HG02571 (cell line): Measurements from ENCODE around the gene SELENOF.

Experiments
- ATAC-seq: cut with Tn5 transposase; IDR thresholded peaks from one replicate; pipeline ENCODE4 v1.9.1; 2021; ENCODE audit warnings: mild to moderate bottlenecking, moderate library complexity; ENCODE audit not compliant: unreplicated experiment

Gene SELENOF

GRCh38 chr1:86860424-86860823 is 53.5 kb downstream of the SELENOF start:
- no peak for ATAC-seq

- no peak for ATAC-seq
These were observed 53.9 kb downstream of the SELENOF start for GRCh38 chr1:86860020-86860419.

- ATAC-seq = no peak
These were observed 55.2 kb downstream of the SELENOF start for GRCh38 chr1:86858524-86859261.

- ATAC-seq = no peak
These were observed 57.7 kb downstream of the SELENOF start for GRCh38 chr1:86856196-86856595.

GRCh38 chr1:86854352-86854751 is 59.6 kb downstream of the SELENOF start:
- no peak for ATAC-seq

GRCh38 chr1:86852782-86853408 is 61.0 kb downstream of the SELENOF start:
- ATAC-seq = no peak

- no peak for ATAC-seq
These were observed 61.6 kb downstream of the SELENOF start for GRCh38 chr1:86852289-86852688.

- ATAC-seq = no peak
These were observed 64.2 kb downstream of the SELENOF start for GRCh38 chr1:86849756-86850155.

GRCh38 chr1:86848654-86849053 is 65.3 kb downstream of the SELENOF start:
- ATAC-seq = no peak

GRCh38 chr1:86846164-86846647 is 67.7 kb downstream of the SELENOF start:
- ATAC-seq = no peak

- ATAC-seq = no peak
These were observed 68.4 kb downstream of the SELENOF start for GRCh38 chr1:86845514-86845913.

GRCh38 chr1:86841116-86841515 is 72.8 kb downstream of the SELENOF start:
- ATAC-seq = no peak

GRCh38 chr1:86833461-86834215 is 80.3 kb downstream of the SELENOF start:
- peak; percentile 76 for ATAC-seq

- ATAC-seq = no peak
These were observed 81.5 kb downstream of the SELENOF start for GRCh38 chr1:86832433-86832832.

GRCh38 chr1:86829321-86829720 is 84.6 kb downstream of the SELENOF start:
- no peak for ATAC-seq

GRCh38 chr1:86828024-86828423 is 85.9 kb downstream of the SELENOF start:
- no peak for ATAC-seq

- no peak for ATAC-seq
These were observed 87.1 kb downstream of the SELENOF start for GRCh38 chr1:86826856-86827255.

- no peak for ATAC-seq
These were observed 88.6 kb downstream of the SELENOF start for GRCh38 chr1:86825319-86825718.

- ATAC-seq = no peak
These were observed 90.0 kb downstream of the SELENOF start for GRCh38 chr1:86823821-86824500.

GRCh38 chr1:86823386-86823785 is 90.5 kb downstream of the SELENOF start:
- ATAC-seq = no peak

GRCh38 chr1:86822459-86822858 is 91.5 kb downstream of the SELENOF start:
- ATAC-seq = no peak
